ENCODE results near the gene NUDT15. TPM values are rescaled to one million over a fixed set of nuclear protein-coding genes. Genes with fewer than 3 reads are reported as not detected.
"Not testable (repeated sequence)": the region's sequence is repeated elsewhere in the genome, so short reads cannot be mapped to it uniquely, and the experiment has no call there.

The NUDT15 gene
- 10 to 100 TPM in 1 of 2 donors, 1 to 10 TPM in 1; 8.5 to 10.3 TPM for total RNA-seq
- long read RNA-seq, donor 1, transcript NUDT15-201 (3 exons, 2,098 nt): major isoform, 6 of 6 reads
- long read RNA-seq, donor 1, partial matches to known transcripts: 0 of 6 reads
- long read RNA-seq, donor 1, other reads (novel, unspliced or antisense): 0 of 6 reads
- long read RNA-seq, donor 2, transcript NUDT15-201 (3 exons, 2,098 nt): major isoform, 25 of 26 reads
- long read RNA-seq, donor 2, partial matches to known transcripts: 1 of 26 reads
- long read RNA-seq, donor 2, other reads (novel, unspliced or antisense): 0 of 26 reads

DNA sequence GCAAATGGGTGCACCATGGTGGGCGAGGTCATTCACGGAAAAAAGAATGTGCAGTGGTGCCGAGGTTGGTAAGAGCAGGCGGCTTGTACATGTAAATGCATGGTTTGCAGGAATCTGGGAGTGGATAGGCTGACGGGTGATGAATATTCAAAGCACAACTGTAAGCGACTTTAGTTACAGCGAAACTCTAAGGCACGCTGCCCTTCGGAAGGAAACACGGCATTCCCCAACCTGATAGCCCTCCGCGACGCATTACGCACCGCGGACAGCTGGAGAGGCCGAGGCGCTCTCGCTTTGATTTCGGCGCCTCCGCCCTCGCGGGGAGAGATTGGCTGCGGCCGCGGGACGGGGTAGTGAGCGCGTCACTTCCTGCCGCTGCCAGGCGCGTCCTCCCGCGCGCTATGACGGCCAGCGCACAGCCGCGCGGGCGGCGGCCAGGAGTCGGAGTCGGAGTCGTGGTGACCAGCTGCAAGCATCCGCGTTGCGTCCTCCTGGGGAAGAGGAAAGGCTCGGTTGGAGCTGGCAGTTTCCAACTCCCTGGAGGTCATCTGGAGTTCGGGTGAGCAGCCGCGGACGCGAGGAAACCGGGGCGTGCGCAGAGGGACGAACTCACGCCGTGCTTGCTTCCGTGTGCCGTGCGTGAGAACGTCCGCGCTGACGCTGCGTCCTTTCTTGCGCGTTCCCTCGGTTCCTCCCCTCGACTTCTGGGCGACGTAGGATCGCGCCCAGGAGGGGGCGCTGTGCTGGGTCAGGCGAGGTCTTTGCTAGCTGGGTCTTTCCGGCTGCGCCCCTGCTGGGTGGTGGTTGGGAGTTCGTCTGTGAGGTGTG lies at the start of gene NUDT15:
NUDT15 (plus strand) TSS at position 381 of the 828 bp plus-strand sequence; CDS start at position 402, 21 bp downstream.
- intact Hi-C loops (cut with DNase I): no loop called here
- peak; percentile 99 for DNase-seq (ENCODE audit: low spot score)

DNA sequence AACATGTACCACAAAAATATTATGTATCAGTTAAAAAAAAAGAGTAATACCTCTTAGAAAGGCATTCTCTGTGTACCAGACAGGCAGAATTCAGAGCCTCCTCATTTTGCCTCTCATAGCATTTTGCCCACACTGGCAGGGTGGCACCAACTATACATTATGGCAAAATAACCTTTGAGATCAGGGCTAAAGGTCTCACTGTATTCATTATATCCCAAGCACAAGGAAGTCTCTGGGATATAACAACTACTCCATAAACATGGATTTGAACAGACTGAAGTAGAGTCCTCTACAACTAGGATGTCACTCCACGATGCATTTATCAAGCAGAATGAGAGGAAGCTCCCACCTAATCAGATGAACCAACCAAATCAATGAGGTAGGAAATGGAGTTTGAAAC lies 47.1 kb upstream of the NUDT15 start:
- intact Hi-C loops (cut with DNase I): no loop called here
- DNase-seq (ENCODE audit: low spot score): no peak

DNA sequence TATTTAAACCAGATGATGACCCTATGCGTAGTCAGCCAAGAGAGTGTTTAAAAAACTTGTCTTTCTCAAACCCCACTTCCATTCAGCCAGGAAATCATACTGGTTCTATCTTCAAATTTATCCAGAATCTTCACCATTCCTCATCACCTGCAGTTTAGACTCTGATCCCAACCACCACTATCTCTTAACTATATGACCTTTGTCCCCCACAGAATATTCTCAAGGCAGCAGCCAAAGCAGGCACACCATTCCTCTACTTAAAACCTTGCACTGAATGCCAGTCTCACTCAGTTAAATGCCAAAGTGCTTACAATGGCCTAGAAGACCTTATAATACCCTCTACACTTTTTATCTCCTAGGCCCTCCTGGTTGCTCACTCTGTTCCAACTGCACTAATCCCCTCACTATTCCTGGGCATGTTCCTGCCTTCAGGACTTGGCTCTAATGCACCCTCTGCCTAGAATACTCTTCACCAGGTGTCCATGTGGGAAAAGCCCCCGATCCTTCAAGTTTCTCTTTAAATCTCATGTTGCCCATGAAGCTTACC lies 46.5 kb upstream of the NUDT15 start:
- intact Hi-C loops (cut with DNase I): no loop called here
- DNase-seq (ENCODE audit: low spot score): no peak

DNA sequence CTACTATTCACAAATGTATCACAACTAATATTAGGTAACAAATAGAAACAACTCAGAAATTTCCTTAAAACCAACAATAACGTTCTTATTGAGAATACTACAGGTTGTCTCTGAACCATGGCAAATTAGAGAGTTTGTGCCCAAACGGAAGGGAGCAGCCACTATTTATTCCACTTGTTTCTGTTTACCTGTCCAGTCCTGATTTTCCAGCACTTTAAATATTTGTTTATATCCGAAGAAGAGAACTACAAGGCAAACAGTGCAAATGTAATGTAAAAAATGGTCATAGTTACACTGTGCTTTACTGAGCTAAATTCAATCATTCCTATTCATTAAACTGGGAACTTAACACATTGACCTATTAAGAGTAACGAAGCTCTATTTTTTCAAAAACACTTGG lies 45.7 kb upstream of the NUDT15 start:
- no peak for DNase-seq (ENCODE audit: low spot score)
- intact Hi-C loops (cut with DNase I): no loop called here

DNA sequence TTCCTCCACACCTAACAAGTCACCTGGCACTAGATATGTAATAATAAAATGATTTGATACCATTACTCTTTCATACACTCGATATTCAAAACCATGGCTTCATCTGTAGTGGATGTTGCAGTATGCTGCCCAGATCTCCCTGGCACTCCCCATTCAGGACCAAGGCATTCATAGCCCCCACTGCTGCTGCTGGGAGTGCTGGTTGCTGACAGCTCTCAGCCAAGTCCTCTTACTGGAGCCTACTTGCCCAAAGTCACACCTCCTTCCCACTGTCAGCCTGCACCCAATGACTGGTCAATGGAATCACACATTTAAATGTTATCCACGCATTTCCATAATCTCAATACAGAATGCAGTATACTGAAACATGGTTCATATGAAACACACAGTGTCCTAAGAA lies 40.1 kb upstream of the NUDT15 start:
- intact Hi-C loops (cut with DNase I): no loop called here
- DNase-seq (ENCODE audit: low spot score): no peak

GRCh38 chr13:47999973-48000372 lies 37.6 kb upstream of the NUDT15 start:
- intact Hi-C loops (cut with DNase I): no loop called here

GRCh38 chr13:48000559-48001113 lies 36.9 kb upstream of the NUDT15 start:
- no peak for DNase-seq (ENCODE audit: low spot score)
- intact Hi-C loops (cut with DNase I): no loop called here

More at GRCh38 chr13:47999973-48000372, 37.6 kb upstream of the NUDT15 start:
- no peak for DNase-seq (ENCODE audit: low spot score)

GRCh38 chr13:48001114-48001881 lies 36.2 kb upstream of the NUDT15 start, which contains the start of gene SUCLA2:
Gene SUCLA2, minus strand, starts transcription at chr13:48001273. Its CDS starts 4 bp downstream, at chr13:48001269.
- DNase-seq (ENCODE audit: low spot score): peak; percentile 97
- intact Hi-C loops (cut with DNase I): no loop called here

- DNase-seq (ENCODE audit: low spot score); intact Hi-C loops (cut with DNase I): not testable (repeated sequence)
Observed at GRCh38 chr13:48001999-48002398, 35.5 kb upstream of the NUDT15 start.

GRCh38 chr13:48004201-48004600 lies 33.3 kb upstream of the NUDT15 start:
- intact Hi-C loops (cut with DNase I): no loop called here
- DNase-seq (ENCODE audit: low spot score): no peak

DNA sequence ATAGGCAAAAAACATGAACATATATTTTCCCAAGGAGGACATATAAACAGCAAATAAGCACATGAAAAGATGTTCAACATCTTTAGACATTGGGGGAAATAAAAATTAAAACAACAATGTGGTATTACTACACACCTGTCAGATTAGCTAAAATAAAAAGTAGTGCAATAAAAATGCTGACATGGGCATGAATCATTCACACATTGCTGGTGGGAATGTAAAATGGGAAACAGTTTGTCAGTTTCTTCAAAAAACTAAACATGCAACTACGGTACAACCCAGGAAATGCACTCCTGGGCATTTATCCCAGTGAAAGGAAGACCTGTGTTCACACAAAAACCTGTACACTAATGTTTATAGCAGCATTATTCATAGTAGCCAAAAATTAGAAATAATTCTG lies 31.1 kb upstream of the NUDT15 start:
- no peak for DNase-seq (ENCODE audit: low spot score)
- intact Hi-C loops (cut with DNase I): no loop called here

- intact Hi-C loops (cut with DNase I): no loop called here
- no peak for DNase-seq (ENCODE audit: low spot score)
Observed at GRCh38 chr13:48009284-48009683, 28.2 kb upstream of the NUDT15 start.

DNA sequence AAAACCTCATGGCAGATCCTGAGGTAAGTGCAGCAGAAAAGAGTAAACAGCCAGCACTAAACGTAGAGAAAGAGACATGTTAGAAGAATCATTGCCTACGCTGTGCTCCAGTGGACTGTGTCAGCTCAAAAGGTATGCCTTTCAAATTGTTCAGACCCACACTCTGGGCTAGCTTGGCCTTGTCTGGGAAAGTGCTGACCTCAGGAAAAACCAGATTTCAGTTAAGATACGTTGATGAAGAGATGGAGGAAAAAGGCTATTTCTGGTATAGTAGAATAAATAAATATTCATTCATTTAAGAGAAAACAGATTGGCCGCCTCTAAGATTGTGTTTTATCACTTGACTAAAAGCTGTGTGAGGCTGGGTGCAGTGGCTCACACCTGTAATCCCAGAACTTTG lies 26.8 kb upstream of the NUDT15 start:
- intact Hi-C loops (cut with DNase I): no loop called here

DNA sequence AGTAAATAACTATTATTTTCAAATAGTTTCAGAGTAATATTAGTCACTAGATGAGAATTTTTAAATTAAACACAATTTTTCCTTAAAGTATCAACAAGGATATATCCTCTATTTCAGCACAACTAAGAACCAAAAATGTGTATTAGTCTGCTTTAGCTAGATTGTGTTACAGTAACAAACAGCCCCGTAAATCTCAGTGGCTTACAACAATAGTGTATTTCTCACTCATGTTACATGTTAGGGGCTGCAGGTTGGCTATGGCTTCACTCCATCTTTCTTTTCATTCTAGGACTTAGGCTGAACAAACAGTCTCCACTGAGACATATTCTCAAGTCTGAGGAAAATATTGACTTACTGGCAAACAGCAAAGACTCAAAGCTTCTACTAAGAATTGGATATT lies 24.9 kb upstream of the NUDT15 start:
- no peak for DNase-seq (ENCODE audit: low spot score)
- intact Hi-C loops (cut with DNase I): no loop called here

More for the DNA sequence above, 26.8 kb upstream of the NUDT15 start:
- DNase-seq (ENCODE audit: low spot score): no peak

DNA sequence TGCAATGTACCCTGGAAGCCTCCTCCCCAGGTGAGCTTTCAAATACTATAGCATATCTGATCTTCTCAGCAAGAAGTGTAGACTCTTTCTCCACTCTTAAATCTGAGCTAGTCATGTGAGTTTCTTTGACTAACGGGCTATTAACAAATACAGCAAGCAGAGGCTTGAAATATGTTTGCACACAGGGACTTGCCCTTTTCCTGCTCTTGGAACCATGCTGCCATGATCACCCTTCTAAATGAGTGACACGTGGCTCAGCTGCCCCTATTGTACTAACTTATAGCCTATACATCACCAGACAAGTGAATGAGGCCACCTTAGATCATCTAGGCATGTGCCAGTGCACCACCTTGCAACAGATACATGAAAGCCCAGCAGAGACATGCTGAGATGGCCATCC lies 23.2 kb upstream of the NUDT15 start:
- no peak for DNase-seq (ENCODE audit: low spot score)
- intact Hi-C loops (cut with DNase I): no loop called here

DNA sequence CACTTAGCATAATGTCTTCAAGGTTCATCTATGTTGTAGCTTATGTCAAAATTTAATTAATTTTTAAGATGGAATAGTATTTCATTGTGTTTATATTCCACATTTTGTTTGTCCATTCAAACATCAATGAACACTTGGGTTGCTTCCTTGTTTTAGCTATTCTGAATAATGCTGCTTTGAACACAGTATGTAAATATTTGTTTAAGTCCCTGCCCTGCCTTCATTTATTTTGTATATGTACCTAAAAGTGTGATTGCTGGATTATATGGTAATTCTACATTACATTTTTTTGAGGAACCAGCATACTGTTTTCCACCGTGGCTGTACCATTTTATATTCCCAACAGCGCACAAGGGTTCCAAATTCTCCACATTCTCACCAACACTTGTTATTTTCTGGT lies 18.9 kb upstream of the NUDT15 start:
- intact Hi-C loops (cut with DNase I): no loop called here

DNA sequence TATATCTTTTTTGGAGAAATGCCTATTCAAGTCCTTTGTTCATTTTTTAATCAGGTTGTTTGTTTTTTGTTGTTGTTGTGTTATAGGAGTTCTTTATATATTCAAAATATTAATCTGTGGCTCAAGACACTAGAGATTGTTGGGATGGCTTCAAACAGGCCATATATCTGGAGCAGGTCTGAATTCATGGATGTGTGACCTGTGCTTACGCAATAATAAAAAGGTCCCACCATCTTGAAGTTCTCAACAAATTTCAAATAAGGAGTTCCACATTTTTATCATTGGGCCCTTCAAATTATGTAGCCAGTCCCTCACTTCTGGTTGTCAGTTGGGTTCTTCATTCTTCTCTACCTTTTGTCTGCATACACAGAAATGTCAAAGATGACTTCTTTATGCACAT lies 17.7 kb upstream of the NUDT15 start:
- intact Hi-C loops (cut with DNase I): no loop called here
- DNase-seq (ENCODE audit: low spot score): no peak

More for the DNA sequence above, 18.9 kb upstream of the NUDT15 start:
- no peak for DNase-seq (ENCODE audit: low spot score)

- no peak for DNase-seq (ENCODE audit: low spot score)
- intact Hi-C loops (cut with DNase I): no loop called here
Observed at GRCh38 chr13:48028066-48028465, 9.5 kb upstream of the NUDT15 start.

GRCh38 chr13:48029859-48030258 lies 7.7 kb upstream of the NUDT15 start:
- no peak for DNase-seq (ENCODE audit: low spot score)
- intact Hi-C loops (cut with DNase I): no loop called here
